ENCODE results near the gene CD79A.

The CD79A gene

GRCh38 chr19:41917676-41918075 is 40.6 kb downstream of the CD79A start:
- no peak for DNase-seq
- peaks cover 19% of the 10 kb centered on the region in 2 donors for H3K27me3 Mint-ChIP-seq
- ATAC-seq (replicated peaks) = no peak
- peaks cover 8 to 15% of the 10 kb centered on the region in 2 donors for H3K4me1 Mint-ChIP-seq (ENCODE audit: low read depth in 2 of 2)
- H3K4me3 Mint-ChIP-seq = no peak overlapping the region
- peaks cover 18% of the 10 kb centered on the region for H3K36me3 Mint-ChIP-seq (ENCODE audit: insufficient read depth)
- no peak overlapping the region for H3K27ac Mint-ChIP-seq
- no peaks in the 10 kb centered on the region for H3K9me3 Mint-ChIP-seq

- DNase-seq (no peak), ATAC-seq (replicated peaks) (peak; percentile 12)
- H3K4me1 Mint-ChIP-seq (ENCODE audit: low read depth in 2 of 2) = peaks cover 8 to 15% of the 10 kb centered on the region in 2 donors
- H3K4me3 Mint-ChIP-seq = no peak overlapping the region
- H3K36me3 Mint-ChIP-seq (ENCODE audit: insufficient read depth) = peaks cover 15% of the 10 kb centered on the region
- no peaks in the 10 kb centered on the region for H3K9me3 Mint-ChIP-seq
- H3K27me3 Mint-ChIP-seq = peaks cover 21 to 23% of the 10 kb centered on the region in 2 donors
- H3K27ac Mint-ChIP-seq = no peak overlapping the region
Measured at GRCh38 chr19:41918095-41918494, 41.0 kb downstream of the CD79A start.

DNA sequence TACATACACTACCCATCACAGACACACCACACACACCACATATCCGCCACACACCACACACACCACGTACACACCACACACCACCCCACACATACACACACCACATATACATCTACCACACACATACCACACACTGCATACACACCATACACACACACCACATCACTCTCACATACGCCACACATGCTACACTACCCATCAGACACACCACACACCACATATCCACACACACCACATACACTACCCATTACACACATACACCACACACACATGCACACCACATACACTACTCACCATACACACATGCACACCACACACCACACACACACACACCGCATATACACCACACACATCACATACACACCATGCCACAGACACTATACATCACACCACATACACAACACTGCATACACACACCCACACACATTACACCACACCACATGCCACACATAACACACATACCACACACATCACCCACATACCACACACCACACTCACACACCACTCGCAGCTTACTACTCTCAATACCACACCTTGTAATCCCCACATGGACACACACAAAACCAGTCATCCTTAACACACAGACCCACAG is 41.7 kb downstream of the CD79A start:
- ATAC-seq (replicated peaks) (peak; percentile 10), DNase-seq (no peak)
- Mint-ChIP-seq H3K4me1 (ENCODE audit: low read depth in 2 of 2) (peaks cover 10% of the 10 kb centered on the region in 2 donors), H3K9me3 (no peaks in the 10 kb centered on the region), H3K27ac (no peak overlapping the region), H3K36me3 (ENCODE audit: insufficient read depth) (peaks cover 12% of the 10 kb centered on the region), H3K27me3 (peaks cover 21 to 30% of the 10 kb centered on the region in 2 donors), H3K4me3 (no peak overlapping the region)

GRCh38 chr19:41919948-41920712 is 43.1 kb downstream of the CD79A start:
- Mint-ChIP-seq H3K4me1 (ENCODE audit: low read depth in 2 of 2) (peaks cover 4 to 6% of the 10 kb centered on the region in 2 donors), H3K9me3 (no peaks in the 10 kb centered on the region), H3K27ac (no peak overlapping the region), H3K36me3 (ENCODE audit: insufficient read depth) (peaks cover 12% of the 10 kb centered on the region), H3K27me3 (peaks cover 13 to 30% of the 10 kb centered on the region in 2 donors), H3K4me3 (no peak overlapping the region)
- no peak for ATAC-seq (replicated peaks)
- DNase-seq = no peak

DNA sequence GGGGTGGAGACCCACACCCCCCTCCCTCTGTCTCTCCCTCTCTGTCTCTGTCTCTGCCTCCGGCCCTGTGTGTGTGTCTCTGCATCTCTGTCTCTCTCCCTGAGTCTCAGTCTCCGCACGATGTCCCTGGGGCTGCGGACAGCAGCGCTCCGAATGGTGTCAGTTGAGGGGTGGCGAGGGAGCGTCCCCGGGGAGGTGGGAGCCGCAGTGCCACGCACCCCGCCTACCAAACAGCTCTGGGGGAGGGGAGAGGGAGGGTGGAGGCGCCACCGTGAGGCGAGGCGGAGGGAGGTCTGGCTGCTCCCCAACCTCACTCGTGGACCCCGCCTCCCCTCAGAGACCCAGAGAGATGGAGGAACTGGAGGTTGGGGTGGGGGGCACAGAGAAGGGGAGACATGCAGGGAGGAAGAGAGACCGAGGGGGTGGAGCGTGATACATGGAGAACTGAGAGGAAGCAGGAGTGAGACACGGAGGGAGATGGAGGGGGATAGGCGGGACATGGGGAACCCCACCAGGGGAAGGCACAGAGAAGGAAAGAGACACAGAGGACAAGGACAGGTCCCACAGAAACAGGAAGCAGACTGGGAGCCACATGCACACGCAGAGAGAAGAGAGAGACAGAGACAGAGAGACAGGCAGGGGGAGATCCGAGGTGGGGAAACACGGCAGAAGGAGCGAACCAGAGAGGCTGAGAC is 44.0 kb downstream of the CD79A start:
- H3K9me3 Mint-ChIP-seq = no peaks in the 10 kb centered on the region
- peaks cover 12% of the 10 kb centered on the region for H3K36me3 Mint-ChIP-seq (ENCODE audit: insufficient read depth)
- no peak for ATAC-seq (replicated peaks)
- no peak overlapping the region for H3K27ac Mint-ChIP-seq
- DNase-seq = no peak
- no peak overlapping the region for H3K4me3 Mint-ChIP-seq
- H3K27me3 Mint-ChIP-seq = peaks cover 13 to 30% of the 10 kb centered on the region in 2 donors
- peaks cover 4 to 6% of the 10 kb centered on the region in 2 donors for H3K4me1 Mint-ChIP-seq (ENCODE audit: low read depth in 2 of 2)

DNA sequence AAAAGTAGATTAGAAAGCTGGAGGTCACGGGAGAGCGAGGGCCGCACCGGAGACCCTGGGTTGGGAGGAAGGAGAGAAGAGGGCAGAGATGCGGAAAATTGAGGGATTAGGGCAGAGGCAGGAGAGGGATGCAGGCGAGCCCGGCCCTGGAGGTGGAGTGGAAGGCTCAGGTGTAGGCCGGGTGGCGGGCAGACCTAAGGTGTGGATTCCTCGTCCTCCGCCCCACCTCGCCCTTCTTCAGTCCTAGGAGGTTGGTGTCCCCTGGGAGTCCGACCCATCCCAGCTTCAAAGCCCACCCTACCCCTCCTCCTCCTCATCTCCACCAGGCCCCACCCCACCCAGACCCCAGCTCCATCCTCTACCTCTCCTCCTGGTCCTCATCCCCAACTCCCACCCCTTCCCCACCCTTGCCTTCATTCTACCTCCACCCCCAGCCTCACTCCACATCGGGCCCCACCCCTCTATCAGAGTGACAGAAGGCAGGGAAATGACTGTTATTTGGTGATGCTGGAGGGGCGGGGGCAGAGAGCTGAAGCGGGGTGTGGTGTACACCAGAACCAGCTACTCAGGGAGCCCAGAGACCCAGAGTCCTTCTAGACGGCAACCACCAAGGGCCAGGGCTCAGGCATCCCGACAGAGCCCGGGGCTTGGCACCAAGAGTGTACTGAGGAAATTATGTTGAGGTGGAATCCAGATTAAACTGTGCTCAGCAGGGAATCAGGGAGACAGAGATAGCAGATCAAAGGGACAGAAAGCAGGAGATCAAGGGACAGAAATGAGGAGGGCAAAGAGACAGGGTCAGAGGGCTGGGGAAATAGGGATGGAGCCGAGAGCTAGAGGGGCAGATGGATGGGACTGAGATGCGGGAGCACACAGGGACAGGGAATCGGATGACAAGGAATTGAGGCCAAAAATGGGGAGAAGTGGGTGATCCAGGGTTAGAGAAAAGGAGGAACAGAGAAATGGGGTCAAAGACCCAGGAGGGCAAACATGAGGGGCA is 44.8 kb downstream of the CD79A start:
- H3K27me3 Mint-ChIP-seq = peaks cover 13 to 30% of the 10 kb centered on the region in 2 donors
- DNase-seq = no peak
- ATAC-seq (replicated peaks) = no peak
- no peak overlapping the region for H3K4me3 Mint-ChIP-seq
- H3K9me3 Mint-ChIP-seq = no peaks in the 10 kb centered on the region
- H3K4me1 Mint-ChIP-seq (ENCODE audit: low read depth in 2 of 2) = peaks cover 4 to 6% of the 10 kb centered on the region in 2 donors
- peaks cover 12% of the 10 kb centered on the region for H3K36me3 Mint-ChIP-seq (ENCODE audit: insufficient read depth)
- no peak overlapping the region for H3K27ac Mint-ChIP-seq

DNA sequence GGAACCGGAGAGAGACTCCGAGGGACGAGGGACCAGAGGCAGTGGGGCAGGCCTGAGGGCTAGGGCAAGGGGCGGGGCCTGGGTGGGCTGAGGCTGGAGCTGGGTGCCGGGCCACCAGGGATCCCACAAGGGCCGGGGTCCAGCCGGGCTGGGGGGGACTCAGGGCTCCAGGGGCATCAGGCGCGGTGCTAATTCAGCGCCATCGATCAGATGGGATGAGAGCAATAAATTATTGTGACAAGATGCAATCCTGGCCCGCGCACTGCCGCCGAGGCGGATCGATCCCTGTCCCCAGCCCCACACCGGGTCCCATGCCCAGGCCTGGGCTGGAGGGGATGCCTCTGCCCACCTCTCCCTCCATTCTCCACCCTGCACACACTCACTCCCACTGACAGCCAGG is 45.5 kb downstream of the CD79A start:
- DNase-seq (no peak), ATAC-seq (replicated peaks) (no peak)
- no peaks in the 10 kb centered on the region for H3K9me3 Mint-ChIP-seq
- no peak overlapping the region for H3K27ac Mint-ChIP-seq
- peaks cover 13 to 30% of the 10 kb centered on the region in 2 donors for H3K27me3 Mint-ChIP-seq
- peaks cover 4 to 6% of the 10 kb centered on the region in 2 donors for H3K4me1 Mint-ChIP-seq (ENCODE audit: low read depth in 2 of 2)
- H3K36me3 Mint-ChIP-seq (ENCODE audit: insufficient read depth) = peaks cover 12% of the 10 kb centered on the region
- no peak overlapping the region for H3K4me3 Mint-ChIP-seq

DNA sequence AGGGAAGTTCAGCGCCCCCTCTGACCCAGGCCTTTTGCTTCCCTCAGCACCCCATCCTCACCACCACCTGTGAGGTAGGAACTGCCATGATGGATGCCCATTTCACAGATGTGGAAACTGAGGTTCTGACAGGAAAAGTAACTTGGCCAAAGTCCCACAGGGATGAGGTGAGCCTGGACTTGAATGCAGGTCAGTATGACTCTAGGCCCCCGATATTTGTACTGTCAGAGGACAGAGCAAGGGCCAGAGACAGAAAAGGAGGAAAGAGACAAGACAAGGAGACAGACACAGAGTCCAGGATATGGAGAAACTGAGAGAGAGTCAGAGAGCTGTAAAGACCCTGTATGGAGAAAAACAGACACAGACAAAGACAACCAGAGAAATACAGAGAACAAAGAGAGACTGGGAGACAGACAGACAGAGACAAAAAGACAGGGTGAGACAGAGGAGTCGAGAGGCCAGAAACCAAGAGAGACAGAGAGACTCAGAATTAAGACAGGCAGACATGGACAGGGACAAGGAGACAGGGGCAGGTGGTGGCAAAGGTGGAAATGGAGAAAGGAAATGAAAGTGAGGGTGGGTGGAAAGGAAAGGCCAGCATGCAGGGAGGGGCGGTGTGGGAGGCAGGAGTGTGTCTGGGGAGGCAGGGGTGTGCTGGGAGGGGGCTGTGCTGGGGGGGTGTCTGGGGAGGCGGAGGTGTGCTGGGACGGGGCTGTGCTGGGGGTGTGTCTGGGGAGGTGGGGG is 46.1 kb downstream of the CD79A start:
- peaks cover 13 to 30% of the 10 kb centered on the region in 2 donors for H3K27me3 Mint-ChIP-seq
- DNase-seq = no peak
- no peak for ATAC-seq (replicated peaks)
- H3K4me1 Mint-ChIP-seq (ENCODE audit: low read depth in 2 of 2) = peaks cover 4 to 6% of the 10 kb centered on the region in 2 donors
- peaks cover 12% of the 10 kb centered on the region for H3K36me3 Mint-ChIP-seq (ENCODE audit: insufficient read depth)
- no peak overlapping the region for H3K27ac Mint-ChIP-seq
- no peaks in the 10 kb centered on the region for H3K9me3 Mint-ChIP-seq
- no peak overlapping the region for H3K4me3 Mint-ChIP-seq

DNA sequence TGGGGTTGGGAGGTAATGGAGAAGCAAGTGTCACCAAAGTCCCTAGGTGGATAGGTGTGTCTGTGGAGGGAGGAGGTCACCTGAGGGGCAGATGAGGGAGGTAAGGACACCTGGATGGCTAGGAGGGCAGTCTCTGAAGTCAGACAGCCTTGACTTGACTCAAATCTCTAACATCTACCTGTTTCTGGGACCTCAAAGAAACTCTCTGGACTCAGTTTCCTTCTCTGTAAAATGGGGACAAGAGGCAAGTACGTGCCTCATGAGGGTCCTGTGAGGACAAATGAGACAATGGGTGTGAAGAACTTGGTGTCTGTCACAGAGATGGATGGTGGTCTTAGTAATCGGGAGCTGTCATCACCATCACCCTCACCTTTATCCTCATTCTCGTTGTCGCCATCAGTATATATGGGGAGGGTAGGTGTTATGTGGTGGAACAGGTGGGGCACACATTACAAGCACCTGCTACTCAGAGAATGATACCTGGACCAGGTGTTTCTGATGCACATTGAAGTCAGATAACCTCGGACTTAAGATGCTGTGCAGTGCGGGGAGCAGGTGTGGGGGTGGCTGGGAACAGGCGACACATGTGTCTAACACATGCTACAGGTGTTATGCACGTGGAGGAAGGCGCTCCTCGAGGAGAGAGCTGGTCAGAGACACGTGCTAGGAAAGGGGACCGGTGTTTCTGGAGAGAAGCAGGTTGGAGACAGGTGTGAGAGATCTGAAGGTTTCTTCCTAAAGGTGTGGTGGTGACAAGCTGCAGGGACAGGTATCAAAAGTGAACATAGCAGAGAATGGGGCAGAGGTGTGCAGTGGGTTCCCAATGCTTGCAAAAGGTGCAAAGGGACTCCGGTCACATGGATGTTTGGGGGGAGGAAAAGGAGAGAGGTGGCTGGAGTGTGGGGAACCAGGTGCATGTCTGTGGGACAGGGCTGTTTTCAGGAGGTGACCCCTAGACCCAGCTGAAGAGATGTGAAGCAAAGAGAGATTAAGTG is 47.4 kb downstream of the CD79A start:
- Mint-ChIP-seq H3K4me1 (ENCODE audit: low read depth in 2 of 2) (peaks cover 12 to 13% of the 10 kb centered on the region in 2 donors), H3K36me3 (ENCODE audit: insufficient read depth) (peaks cover 13% of the 10 kb centered on the region), H3K4me3 (no peak overlapping the region), H3K9me3 (no peaks in the 10 kb centered on the region), H3K27me3 (peaks cover 13 to 39% of the 10 kb centered on the region in 2 donors), H3K27ac (no peak overlapping the region)
- no peak for ATAC-seq (replicated peaks)
- DNase-seq = no peak

DNA sequence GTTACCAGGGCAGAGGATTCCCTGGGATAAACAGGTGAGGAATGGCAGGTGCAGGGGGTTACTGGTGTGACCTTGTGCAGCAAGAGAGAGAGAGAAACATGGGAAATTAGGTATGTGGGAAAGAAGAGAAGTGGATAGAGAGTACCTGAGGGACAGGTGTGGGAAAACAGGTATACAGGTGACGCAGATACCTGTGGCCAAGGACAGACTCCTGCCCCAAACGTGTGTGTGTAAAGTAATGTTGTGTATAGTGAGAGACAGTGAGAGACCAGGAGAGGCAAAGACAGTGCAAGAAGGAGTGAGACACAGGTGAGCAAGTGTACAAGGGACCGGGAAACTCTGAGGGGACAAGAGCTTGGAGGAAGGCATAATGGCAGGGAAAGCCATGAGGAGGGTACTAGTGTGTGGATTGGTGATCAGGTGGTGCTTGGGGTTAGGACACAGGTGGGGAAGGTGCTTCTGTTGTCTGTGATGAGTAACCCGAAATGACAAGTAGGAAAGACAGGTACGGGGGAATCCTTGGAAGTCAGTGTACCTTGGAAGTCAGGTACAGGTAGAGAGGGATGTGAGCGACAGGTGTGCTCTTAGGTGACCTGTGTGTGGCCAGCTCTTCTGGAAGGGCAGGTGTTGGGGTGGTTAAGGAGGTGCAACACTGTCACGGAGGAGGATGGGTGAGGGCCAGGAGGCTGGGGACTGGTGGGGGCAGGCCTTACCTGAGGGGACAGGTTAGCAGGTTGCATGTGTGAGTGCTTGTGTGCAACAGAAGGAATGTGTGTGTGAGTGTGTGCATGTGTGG is 48.3 kb downstream of the CD79A start:
- Mint-ChIP-seq H3K27ac (no peak overlapping the region), H3K4me3 (no peak overlapping the region), H3K9me3 (no peaks in the 10 kb centered on the region), H3K27me3 (peaks cover 13 to 45% of the 10 kb centered on the region in 2 donors), H3K4me1 (ENCODE audit: low read depth in 2 of 2) (peaks cover 20 to 21% of the 10 kb centered on the region in 2 donors), H3K36me3 (ENCODE audit: insufficient read depth) (peaks cover 18% of the 10 kb centered on the region)
- ATAC-seq (replicated peaks) = no peak
- DNase-seq = no peak

Data from effector memory CD8-positive, alpha-beta T cell (primary cell).